HG03025 (cell line): Measurements from ENCODE around the gene ANKLE1.
"Not testable (repeated sequence)": the region's sequence is repeated elsewhere in the genome, so short reads cannot be mapped to it uniquely, and the experiment has no call there.

Experiments used
- ATAC-seq: cut with Tn5 transposase; IDR thresholded peaks from one replicate; pipeline ENCODE4 v1.9.1; 2021; ENCODE audit warnings: mild to moderate bottlenecking, moderate library complexity; ENCODE audit not compliant: unreplicated experiment, low FRiP score

ANKLE1 gene

DNA sequence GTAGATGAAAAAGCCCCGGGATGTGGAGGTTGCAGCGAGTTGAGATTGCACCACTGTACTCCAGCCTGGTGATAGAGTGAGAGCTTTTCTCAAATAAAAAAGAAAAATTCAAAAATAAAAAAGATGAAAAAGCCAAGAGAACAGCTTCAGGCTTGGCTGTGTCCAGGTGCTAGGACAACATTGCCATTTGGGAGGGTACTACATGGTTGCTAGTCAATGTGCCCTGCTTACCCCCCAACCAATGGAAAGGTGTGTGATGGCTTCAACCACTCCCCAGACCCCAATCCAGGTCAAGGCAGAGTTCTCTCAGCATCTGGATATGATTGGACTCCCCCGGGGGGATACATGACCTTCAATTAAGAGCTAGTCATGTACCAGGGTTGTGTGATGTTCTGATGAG, 2.3 kb upstream of the ANKLE1 start:
- ATAC-seq: no peak

DNA sequence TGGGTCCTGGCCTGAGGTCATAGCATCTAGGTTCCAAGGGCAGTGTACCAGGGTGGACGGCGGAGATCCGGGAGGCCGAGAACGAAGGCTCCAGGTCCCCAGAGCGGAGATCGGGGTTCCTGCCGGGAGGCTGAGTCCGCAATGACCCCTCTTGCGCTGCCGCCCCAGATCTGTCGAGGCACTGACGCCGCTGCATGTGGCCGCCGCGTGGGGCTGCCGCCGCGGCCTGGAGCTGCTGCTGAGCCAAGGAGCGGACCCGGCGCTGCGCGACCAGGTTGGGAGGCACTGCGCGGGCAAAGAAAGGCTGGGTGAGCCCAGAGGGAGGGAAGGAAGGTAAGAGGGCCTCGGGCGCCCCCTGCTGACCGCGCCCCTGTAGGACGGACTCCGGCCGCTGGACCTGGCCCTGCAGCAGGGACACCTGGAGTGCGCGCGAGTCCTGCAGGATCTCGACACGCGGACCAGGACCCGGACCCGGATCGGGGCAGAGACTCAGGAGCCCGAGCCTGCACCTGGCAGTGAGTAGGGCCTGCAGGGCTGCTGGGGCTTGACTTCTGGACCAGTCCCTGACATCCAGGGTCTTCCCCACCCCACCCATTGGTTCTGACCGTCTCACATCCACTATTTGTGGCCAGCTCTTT, 906 bp downstream of the ANKLE1 start:
- no peak for ATAC-seq

DNA sequence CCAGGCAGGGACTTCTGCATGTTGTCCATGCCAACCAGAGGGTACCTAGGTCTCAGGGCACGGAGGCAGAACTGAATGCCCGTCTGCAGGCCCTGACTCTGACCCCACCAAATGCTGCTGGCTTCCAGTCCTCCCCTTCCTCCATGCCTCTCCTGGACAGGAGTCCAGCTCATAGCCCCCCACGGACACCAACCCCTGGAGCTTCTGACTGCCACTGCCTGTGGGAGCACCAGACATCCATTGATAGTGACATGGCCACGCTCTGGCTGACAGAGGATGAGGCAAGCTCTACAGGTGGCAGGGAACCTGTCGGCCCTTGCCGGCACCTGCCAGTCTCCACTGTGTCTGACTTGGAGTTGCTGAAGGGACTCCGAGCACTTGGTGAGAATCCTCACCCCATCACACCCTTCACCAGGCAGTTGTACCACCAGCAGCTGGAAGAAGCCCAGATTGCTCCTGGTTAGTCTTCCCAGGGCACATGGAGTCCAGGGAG, 1.8 kb downstream of the ANKLE1 start:
- ATAC-seq: no peak

DNA sequence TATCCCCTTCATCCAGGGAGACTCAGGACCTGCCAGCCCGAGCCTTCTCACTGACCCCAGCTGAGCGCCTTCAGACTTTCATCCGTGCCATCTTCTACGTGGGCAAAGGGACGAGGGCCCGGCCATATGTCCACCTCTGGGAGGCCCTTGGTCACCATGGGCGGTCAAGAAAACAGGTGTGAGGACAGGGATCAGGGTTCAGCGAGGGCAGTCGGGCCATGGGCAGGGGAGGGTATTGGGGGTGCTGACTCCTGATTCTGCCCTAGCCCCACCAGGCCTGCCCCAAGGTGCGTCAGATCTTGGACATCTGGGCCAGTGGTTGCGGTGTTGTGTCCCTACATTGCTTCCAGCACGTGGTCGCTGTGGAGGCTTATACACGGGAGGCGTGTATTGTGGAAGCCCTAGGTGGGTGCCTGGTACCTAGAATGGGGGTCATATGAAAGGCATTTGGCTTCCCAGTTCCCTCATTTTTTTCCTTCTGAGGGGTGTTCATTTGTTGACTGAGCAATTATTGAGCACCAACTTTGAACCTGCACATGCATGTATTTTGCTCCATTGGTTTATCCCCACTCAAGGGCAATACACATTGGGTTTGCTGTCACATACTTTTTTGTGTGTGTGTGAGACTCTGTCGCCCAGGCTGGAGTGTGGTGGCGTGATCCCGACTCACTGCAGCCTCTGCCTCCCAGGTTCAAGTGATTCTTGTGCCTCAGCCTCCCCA, 3.9 kb downstream of the ANKLE1 start:
- no peak for ATAC-seq

DNA sequence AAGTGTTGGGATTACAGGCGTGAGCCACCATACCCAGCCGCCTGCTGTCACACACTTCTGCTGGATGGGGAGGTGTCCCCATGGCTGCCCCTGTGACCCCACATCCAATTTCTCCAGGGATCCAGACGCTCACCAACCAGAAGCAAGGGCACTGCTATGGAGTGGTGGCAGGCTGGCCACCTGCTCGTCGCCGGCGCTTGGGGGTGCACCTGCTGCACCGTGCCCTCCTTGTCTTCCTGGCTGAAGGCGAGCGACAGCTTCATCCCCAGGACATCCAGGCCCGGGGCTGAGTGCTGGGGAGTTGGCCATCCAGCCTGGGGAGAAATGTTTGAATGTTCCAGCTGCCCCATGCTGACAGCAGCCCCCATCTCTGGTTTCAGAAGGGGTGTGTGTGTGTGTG, 4.6 kb downstream of the ANKLE1 start:
- ATAC-seq: no peak

DNA sequence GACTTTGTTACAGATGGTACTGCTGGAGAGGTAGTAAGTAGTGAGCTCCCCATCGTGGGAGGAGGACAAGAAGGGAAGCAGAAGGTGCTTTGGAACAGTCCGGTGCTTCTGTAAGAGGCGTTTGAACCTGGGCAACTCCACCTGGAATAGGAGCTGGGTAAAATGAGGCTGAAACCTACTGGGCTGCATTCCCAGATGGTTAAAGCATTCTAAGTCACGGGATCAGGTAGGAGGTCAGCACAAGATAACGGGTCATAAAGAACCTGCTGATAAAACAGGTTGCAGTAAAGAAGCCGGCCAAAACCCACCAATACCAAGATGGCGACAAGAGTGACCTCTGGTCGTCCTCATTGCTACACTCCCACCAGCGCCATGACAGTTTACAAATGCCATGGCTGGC, 5.1 kb downstream of the ANKLE1 start:
- no peak for ATAC-seq

DNA sequence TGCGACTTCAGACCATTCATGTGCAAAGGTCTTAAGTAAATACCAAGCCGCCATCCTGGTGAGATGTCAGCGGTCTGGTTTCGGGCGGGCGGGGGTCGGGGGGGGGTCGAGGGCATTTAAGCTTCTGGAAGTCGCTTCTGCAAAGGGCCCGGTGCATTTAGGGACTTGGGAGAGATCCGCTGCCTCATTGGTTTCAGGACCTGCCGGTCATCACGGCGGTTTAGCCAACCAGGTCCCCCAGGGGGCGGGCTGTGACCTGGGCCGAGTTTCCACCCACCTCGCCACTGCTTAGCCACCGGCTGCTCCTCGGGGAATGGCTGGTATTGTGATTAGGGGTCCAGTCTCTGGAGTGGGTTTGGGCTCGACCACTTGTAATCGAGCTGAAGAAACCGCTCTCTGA, 7.8 kb downstream of the ANKLE1 start:
- no peak for ATAC-seq

DNA sequence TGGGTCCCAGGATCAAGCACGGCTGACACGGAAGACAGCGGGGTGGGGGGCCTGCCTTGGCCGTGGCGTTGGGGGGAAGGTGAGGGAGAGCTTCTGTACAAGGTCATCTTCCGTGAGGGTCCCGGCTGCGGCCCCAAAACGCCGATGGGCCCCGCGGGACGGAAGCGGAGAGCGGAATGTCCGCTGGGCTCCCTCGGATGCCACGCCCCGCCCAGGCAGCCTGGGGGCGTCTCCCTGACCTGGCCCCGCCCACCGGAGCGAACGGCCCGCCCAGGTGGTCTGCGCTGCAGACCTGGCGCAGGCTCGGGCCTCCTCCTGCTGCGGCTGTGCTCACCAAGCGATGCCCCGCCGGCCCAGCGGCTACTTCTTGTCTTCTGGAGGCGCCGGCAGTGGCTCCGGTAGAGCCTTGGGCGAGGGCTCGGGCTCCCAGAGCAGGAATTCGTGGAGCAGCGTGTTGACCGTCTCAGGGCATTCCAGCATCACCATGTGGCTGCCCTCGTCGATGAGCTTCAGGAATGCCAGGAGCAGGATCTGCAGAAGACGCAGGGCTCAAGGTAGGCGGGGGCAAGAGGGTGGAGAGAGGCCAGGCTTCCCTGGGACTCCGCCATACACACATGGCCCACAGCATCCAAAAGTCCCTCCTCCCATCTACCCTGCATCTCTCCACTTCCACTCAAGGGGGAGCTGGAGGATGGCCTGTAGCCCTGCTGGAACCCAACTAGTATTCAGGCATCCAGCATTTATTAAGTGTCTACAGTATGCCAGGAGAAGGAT, 10.8 kb downstream of the ANKLE1 start:
- no peak for ATAC-seq

DNA sequence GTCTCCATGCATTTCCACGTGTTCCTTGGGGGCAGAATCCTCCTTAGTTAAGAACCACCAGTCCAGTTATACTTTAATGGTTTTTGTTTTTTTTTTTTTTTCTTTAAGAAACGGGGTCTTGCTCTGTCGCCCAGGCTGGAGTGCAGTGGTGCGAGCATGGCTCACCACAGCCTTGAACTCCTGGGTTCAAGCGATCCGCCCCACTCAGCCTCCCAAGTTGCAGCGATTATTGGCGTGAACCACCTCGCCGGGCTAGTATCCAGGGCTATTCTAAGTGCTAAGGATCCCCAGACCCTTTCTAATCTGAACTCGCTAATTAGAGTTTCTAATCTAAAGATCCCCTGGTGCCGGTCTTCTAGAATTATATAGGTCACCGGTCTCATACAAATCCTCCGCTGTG, 11.9 kb downstream of the ANKLE1 start:
- no peak for ATAC-seq

DNA sequence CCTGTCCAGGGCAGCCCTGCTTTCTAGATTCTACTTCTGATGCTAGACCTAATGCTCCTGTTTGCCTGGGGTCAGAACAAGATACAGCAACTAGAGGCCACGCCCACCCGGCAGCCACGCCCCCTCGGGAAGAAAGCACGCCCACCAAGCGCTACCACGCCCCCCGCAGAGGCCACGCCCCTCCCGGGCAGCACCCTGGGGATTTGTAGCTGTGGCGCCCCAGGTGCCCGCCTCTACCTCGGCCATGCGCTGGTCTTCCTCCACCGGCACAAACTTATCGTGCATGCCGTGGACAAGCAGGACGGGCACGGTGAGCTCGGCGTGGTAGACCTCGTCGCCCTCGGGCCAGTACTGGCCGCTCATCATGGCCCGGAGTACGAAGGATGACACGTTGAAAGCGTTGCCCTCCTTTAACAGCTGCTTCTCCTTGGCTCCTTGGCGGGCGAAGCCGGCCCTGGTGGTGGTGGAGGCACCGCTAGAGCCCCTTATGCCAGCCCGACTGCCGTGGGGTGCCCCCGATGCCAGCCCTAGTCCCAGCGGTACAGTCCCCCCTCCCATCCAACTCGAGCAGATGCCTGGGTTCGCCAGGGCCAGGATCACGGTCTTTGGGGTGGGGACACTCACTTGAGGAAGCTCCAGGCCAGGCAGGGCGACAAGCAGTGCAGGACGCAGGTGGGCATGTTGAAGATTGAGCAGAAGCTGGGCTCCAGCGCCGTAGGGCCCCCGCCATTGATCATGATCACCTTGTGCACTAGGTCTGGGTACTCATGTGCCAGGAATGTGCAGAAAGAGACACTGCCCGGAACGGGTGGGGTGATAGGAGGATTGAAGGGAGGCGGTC, 12.6 kb downstream of the ANKLE1 start:
- ATAC-seq: no peak

DNA sequence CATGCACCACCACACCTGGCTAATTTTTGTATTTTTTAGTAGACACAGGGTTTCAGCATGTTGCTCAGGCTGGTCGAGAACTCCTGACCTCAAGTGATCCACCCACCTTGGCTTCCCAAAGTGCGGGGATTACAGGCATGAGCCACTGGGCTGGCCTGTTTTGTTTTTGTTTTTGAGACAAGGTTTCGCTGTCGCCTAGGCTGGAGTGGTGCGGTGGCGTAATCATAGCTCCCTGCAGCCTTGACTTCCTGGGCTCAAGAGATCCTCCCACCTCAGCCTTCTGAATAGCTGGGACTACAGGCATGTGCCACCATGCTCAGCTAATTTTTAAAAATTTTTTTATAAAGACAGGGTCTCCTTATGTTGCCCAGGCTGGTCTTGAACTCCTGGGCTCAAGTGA, 13.8 kb downstream of the ANKLE1 start:
- ATAC-seq: not testable (repeated sequence)

DNA sequence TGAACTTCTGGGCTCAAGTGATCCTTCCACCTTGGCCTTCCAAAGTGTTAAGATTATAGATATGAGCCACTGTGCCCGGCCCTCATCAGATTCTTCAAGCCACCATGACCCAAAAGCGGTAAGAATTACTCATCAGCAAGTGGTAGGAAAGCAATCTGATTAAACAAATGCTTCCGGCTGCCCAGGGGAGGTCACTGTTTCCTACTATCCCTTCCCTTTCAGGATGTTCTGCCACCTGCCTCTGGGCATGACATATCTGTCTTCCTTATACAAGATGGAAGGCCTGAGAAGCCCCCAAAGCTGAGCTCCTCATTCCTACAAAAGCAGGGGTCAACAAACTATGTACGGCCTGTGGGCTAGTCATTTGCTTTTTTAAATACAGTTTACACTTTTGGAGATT, 14.6 kb downstream of the ANKLE1 start:
- ATAC-seq: no peak

DNA sequence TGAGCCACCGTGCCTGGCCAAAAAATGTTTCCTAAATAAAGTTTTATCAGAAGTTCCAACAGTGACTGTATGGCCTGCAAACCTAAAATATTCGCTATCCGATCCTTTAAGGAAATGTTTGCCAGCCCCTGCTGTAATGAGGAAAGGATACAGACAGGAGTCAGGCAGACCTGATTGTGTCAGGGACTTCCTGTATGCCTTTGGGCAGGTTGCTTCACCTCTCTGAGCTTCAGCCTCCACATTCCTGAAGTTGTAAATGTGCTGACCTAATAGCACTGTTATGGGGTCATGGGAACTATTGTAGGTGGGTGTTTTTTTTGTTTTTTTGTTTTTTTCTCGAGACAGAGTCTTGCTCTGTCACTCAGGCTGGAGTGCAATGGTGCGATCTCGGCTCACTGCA, 15.3 kb downstream of the ANKLE1 start:
- no peak for ATAC-seq

DNA sequence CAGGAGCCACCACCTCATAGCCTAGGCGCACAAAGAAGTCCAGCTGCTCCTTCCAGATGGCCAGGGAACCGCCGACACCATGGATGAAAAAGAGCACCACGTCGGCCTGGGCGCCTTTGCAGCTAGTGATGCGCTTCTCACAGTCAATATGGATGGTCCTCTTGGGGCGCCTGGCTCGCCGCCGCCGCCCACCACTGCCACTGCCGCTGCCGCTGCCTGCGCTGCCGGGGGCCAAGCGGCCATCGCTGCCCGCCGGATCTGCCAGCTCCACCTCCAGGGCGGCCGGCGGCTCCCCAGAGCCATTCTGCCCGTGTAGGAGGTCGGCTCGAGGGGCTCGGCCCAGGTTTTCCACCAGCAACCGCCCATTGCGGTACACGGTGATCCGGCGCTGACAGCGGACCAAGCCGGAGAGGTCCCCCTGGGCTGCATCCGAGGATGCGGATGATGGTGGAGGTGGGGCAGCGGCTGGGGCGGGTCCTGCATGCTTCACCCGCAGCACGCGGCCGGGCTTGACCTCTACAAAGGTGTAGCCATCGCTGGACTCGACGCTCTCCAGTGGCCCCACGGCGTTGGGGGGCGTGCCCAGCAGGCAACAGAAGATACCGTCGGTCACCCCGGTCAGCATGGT, 19.4 kb downstream of the ANKLE1 start:
- no peak for ATAC-seq

DNA sequence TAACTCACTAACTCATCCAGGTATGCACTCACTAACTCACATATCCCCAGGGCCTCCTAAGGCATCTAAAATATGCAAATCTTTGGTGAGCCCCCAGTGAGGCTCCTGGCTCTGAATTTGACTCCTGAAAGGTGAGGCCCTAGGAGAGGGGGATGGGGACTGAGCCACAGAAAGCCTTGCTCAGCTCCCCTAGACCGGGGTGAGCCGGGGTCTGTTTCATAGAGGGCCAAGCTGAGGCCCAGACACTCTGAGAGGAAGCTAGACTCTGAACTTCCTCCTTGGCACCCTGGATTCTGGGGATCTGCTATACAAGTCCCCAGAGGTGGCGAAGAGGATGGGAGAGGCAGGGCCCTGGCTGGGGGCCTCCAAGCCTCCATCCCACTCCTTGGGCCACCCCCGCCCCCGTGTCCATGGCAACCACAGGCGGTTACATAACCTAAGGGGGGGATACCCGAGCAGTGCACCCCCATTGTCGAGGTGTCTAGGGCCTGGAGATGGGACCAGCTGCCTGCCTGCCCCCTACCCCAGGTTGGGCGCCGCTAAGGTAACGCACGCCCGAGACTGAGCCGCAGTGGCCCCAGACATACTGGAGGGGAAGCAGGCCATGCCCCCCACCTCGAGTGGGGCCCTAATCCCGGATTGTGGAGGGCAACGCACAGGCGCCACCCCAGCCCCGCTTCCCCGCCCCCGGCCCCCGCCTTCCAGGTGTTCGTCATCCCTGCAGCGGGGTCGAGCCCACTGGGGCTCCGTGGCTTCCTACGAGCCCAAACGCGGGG, 20.9 kb downstream of the ANKLE1 start:
- no peak for ATAC-seq

DNA sequence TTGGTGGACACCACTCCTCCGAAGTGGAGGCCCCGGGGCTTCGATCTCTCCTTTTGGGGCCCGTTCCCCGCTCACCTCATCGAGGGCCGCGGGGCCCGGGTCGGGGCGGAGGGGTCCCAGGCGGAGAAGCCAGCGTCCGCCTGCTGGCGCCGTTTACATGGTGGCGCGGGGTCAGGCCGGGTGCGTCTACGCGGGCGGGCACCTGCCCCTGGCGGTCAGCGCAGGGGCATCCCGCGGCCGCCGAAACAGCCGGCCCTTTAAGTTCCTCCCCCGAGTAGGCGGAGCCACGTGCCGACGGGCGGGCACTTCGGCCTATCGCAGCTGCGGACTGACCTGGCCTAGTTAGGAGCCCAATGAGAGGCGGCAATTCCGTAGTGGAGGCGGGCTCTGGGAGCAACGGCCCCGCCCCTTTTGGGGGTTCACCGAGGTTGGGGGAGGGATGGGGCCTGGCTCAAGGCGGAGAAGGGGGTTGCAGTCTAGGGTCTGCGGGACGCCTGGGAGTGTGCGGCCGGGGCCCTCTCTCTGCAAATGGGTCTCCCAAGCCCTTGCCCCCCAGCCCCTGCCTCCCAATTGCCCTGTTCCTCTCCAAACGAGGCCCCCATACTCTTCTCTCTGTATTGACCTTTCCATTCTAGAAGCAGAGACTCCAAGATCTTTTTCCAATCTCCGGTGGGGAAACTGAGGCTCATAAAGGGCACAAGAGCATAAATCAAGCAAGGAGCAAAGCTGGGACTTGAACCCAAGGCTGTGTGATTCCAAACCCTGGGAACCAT, 21.7 kb downstream of the ANKLE1 start, which contains the start of gene ABHD8:
Gene ABHD8 (minus strand): TSS at position 259 of the 773 bp plus-strand sequence. CDS start 1,809 bp downstream, outside the sequence.
- ATAC-seq: peak; percentile 53

DNA sequence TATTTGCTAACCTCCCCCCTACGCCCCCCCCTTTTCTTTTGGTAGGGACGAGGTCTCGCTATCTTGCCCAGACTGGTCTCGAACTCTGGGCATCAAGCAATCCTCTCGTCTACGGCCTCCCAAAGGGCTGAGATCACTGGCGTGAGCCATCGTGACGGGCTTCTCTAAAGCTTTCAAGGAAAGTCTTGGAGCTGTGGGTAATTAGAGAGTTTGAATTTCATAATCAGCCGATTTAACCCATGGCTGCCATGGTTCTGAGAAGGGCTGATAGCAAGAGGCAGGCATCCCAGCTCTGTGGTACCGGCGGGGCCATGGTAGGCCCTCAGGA, 22.2 kb downstream of the ANKLE1 start:
- no peak for ATAC-seq

DNA sequence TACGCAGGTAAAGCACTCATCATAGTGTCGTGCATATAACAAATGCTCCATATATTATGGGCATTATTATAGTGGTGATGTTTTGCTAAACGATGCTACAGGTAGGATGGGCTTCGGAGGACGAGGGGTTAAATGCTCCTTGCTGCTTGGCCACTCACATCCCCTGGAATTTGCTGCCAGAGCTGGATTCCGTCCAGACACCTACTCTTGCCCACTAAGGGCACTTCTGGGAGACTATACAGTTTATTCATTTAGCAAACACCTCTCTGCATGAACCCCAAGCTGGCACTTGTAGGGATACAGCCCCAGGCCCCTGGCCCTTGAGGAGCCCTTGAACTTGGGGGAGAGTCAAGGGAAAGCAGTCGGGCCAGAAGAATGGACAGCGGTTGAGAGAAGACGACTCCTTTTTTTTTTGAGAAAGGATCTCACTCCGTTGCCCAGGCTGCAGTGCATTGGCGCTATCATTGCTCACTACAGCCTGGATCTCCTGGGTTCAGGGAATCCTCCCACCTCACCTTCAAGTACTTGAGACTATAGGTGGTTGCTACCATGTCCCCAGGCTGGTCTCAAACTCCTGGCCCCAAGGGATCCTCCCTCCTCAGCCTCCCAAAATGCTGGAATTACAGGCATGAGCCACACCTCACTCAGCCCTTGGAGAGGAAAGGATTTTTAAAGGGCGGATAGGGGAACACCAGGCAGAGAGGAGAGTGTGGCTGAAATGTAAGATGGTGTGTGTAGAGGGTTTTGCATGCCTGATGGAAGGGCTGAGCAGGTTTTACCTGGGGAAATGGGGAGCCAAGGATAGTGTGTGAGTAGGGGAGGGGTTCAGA, 22.9 kb downstream of the ANKLE1 start:
- no peak for ATAC-seq
